IMR-90 (cell line): ENCODE measurements around the gene RHOT2. TPM values are rescaled to one million over a fixed set of nuclear protein-coding genes. Genes with fewer than 3 reads are reported as not detected.

Source experiments
- ATAC-seq: fragments of 200-7000 bp; cut with Tn5 transposase; 2 replicates; pipeline ENCODE4 v1.9.1; 2020; ENCODE audit warnings: low read depth, mild to moderate bottlenecking, moderate library complexity
- BruUV-seq: library from RNA; stranded (reverse); fragments of 400-500 nt; replicated peaks from 2 replicates; lab custom pipeline; 2021; lab: Mats Ljungman, UMichigan
- CTCF ChIA-PET: fragments of 300-600 bp; formaldehyde crosslinking; extraction: SDS; loops from one replicate; lab custom pipeline; 2021; ENCODE audit warnings: antibody characterized with exemption; lab: Yijun Ruan, JAX
- POLR2A ChIA-PET: fragments of 300-600 bp; sonication (Branson Sonifier 250); formaldehyde crosslinking; loops from one replicate; lab custom pipeline; 2022; ENCODE audit warnings: antibody characterized with exemption; ENCODE audit not compliant: unreplicated experiment; lab: Charles Lee
- DNase-seq: peaks from one replicate; pipeline ENCODE4 v3.0.0; 2013
- H2AFZ ChIP-seq: replicated peaks from 2 replicates; pipeline ENCODE3; 2013; ENCODE audit warnings: low read length, mild to moderate bottlenecking; ENCODE audit not compliant: poor library complexity
- H2AK5ac ChIP-seq: 2 replicates; pipeline ENCODE4 v1.6.1; 2013; ENCODE audit warnings: low read depth, low read length, inconsistent platforms
- H2AK9ac ChIP-seq: replicated peaks from 2 replicates; pipeline ENCODE3; 2013; ENCODE audit warnings: mild to moderate bottlenecking, low read depth, low read length, moderate library complexity; ENCODE audit not compliant: poor library complexity
- H2BK120ac ChIP-seq: 2 replicates; pipeline ENCODE4 v1.6.1; 2013; ENCODE audit warnings: low read depth, low read length, inconsistent platforms
- H2BK15ac ChIP-seq: 3 replicates; pipeline ENCODE4 v1.6.1; 2013; ENCODE audit warnings: low read depth, low read length, inconsistent platforms
- H2BK20ac ChIP-seq: 2 replicates; pipeline ENCODE4 v1.6.1; 2013; ENCODE audit warnings: low read depth, mild to moderate bottlenecking, inconsistent platforms, low read length, moderate library complexity
- H2BK5ac ChIP-seq: 2 replicates; pipeline ENCODE4 v1.6.1; 2013; ENCODE audit warnings: mild to moderate bottlenecking, low read depth, low read length, inconsistent platforms; ENCODE audit not compliant: poor library complexity, severe bottlenecking
- H3K14ac ChIP-seq: replicated peaks from 2 replicates; pipeline ENCODE4 v1.6.1; 2013; ENCODE audit warnings: low read depth, low read length, inconsistent platforms
- H3K18ac ChIP-seq: 2 replicates; pipeline ENCODE4 v1.6.1; 2013; ENCODE audit warnings: low read depth, low read length, control low read depth
- H3K23ac ChIP-seq: 2 replicates; pipeline ENCODE4 v1.6.1; 2013; ENCODE audit warnings: low read depth, low read length, inconsistent platforms
- H3K27ac ChIP-seq: 2 replicates; pipeline ENCODE4 v1.5.1; 2013; ENCODE audit warnings: mild to moderate bottlenecking, control low read depth, low read length; ENCODE audit not compliant: insufficient read depth
- H3K27me3 ChIP-seq: 2 replicates; pipeline ENCODE4 v1.6.1; 2013; ENCODE audit warnings: low read length; ENCODE audit not compliant: control insufficient read depth, insufficient read depth
- H3K36me3 ChIP-seq: 2 replicates; pipeline ENCODE4 v1.6.1; 2013; ENCODE audit warnings: low read length, mixed read lengths; ENCODE audit not compliant: control insufficient read depth, insufficient read depth
- H3K4ac ChIP-seq: 2 replicates; pipeline ENCODE4 v1.6.1; 2013; ENCODE audit warnings: low read depth, low read length, inconsistent platforms
- H3K4me1 ChIP-seq: 2 replicates; pipeline ENCODE4 v1.6.1; 2013; ENCODE audit warnings: low read length, mixed read lengths; ENCODE audit not compliant: control insufficient read depth, insufficient read depth
- H3K4me2 ChIP-seq: 2 replicates; pipeline ENCODE4 v1.6.1; 2013; ENCODE audit warnings: low read depth, mild to moderate bottlenecking, control low read depth, low read length, moderate library complexity
- H3K4me3 ChIP-seq: 2 replicates; pipeline ENCODE4 v1.5.1; 2013; ENCODE audit warnings: low read depth, mild to moderate bottlenecking, control low read depth, low read length, moderate library complexity; ENCODE audit not compliant: insufficient read depth
- H3K56ac ChIP-seq: 2 replicates; pipeline ENCODE4 v1.6.1; 2013; ENCODE audit warnings: low read length, inconsistent platforms; ENCODE audit not compliant: insufficient read depth; ENCODE audit errors: extremely low read depth
- H3K79me1 ChIP-seq, 2 experiments: 2 replicates each; pipeline ENCODE4 v1.6.1; 2013; ENCODE audit warnings: low read length in 2 of 2, inconsistent platforms in 1 of 2, low read depth in 1 of 2
- H3K9ac ChIP-seq: 2 replicates; pipeline ENCODE4 v1.6.1; 2013; ENCODE audit warnings: low read depth, low read length, control low read depth
- H3K9me1 ChIP-seq: 2 replicates; pipeline ENCODE4 v1.6.1; 2013; ENCODE audit warnings: low read length, inconsistent platforms; ENCODE audit not compliant: insufficient read depth
- H3K9me3 ChIP-seq: 2 replicates; pipeline ENCODE4 v1.6.1; 2013; ENCODE audit warnings: low read length; ENCODE audit not compliant: control insufficient read depth, insufficient read depth
- H4K20me1 ChIP-seq: 2 replicates; pipeline ENCODE4 v1.6.1; 2013; ENCODE audit warnings: low read length, inconsistent platforms; ENCODE audit not compliant: insufficient read depth
- H4K5ac ChIP-seq: 2 replicates; pipeline ENCODE4 v1.6.1; 2013; ENCODE audit warnings: mild to moderate bottlenecking, low read depth, low read length, control low read depth
- H4K8ac ChIP-seq, 2 experiments: 2 replicates each; pipeline ENCODE4 v1.6.1; 2013; ENCODE audit warnings: low read depth in 2 of 2, low read length in 2 of 2, control low read depth in 1 of 2, inconsistent platforms in 1 of 2
- H4K91ac ChIP-seq: 2 replicates; pipeline ENCODE4 v1.6.1; 2013; ENCODE audit warnings: low read depth, low read length, inconsistent platforms; ENCODE audit not compliant: insufficient read depth
- BHLHE40 ChIP-seq: fragments of 150-350 bp; IDR thresholded peaks from 2 replicates; pipeline ENCODE4 v1.6.1; 2016; ENCODE audit warnings: mild to moderate bottlenecking, low read depth, low read length
- ELK1 ChIP-seq: fragments of 150-350 bp; IDR thresholded peaks from 2 replicates; pipeline ENCODE4 v1.6.1; 2016; ENCODE audit warnings: low read depth, mild to moderate bottlenecking, low read length, moderate library complexity, borderline replicate concordance
- RAD21 ChIP-seq: IDR thresholded peaks from 2 replicates; pipeline ENCODE4 v1.6.1; 2012; ENCODE audit warnings: low read length, improper control_type of control experiment
- WGBS, 2 experiments: methylation state at CpG; one replicate each; pipeline versions ENCODE4 v1.1.5 to v1.1.7; 2013; ENCODE audit warnings: missing lambda C conversion rate in 2 of 2; ENCODE audit not compliant: insufficient read length in 1 of 2; ENCODE audit errors: extremely low coverage in 2 of 2; 5-methylcytosine and 5-hydroxymethylcytosine counted together
- dilution Hi-C: fragments of 300-500 bp; cut with HindIII; formaldehyde crosslinking; loops from one replicate; pipeline ENCODE4 v1.14.3; 2018; ENCODE audit warnings: low sequenced_read_pairs; ENCODE audit not compliant: unreplicated experiment
- in situ Hi-C: fragments of 300-500 bp; cut with MboI; formaldehyde crosslinking; loops from 3 replicates; pipeline ENCODE4 v1.14.3; 2019; ENCODE audit warnings: low sequenced_read_pairs, inconsistent platforms, mixed read lengths
- intact Hi-C: fragments of 100-400 bp; cut with micrococcal nuclease; formaldehyde crosslinking; loops from 2 replicates; pipeline ENCODE4 v1.10.0; 2022
- polyA plus RNA-seq, 3 experiments: library from polyadenylated mRNA; depleted of rRNA; stranded (reverse); fragments of >200 nt; gene quantifications; 2 replicates each; pipeline ENCODE4 v1.2.3, GENCODE V29; 2012; ENCODE audit warnings: low replicate concordance in 1 of 3
- total RNA-seq: library from RNA; depleted of rRNA; stranded (reverse); fragments of >200 nt; gene quantifications from 2 replicates; pipeline ENCODE4 v1.2.3, GENCODE V29; 2012

Gene RHOT2
- total and polyA plus RNA-seq, 2 of the 4 experiments (the other 2 are of a cell fraction) = 20.3 to 181 TPM

- no peak overlapping the region for H2AK9ac ChIP-seq
- H3K23ac ChIP-seq = no peak overlapping the region
- H3K4me1 ChIP-seq = peaks cover 8% of the 10 kb centered on the region; the same call in 1 of the 2 replicates
- H2BK120ac ChIP-seq = no peak overlapping the region
- H2AFZ ChIP-seq = no peak overlapping the region
- H3K27me3 ChIP-seq = peaks cover 21% of the 10 kb centered on the region
- no peak overlapping the region for H3K4me3 ChIP-seq
- no peak overlapping the region for H2AK5ac ChIP-seq
- H3K9me1 ChIP-seq = no peaks in the 10 kb centered on the region
- H4K5ac ChIP-seq = no peak overlapping the region
- no peak overlapping the region for H2BK5ac ChIP-seq
- ChIA-PET CTCF (no interaction called here), POLR2A (no interaction called here)
- no peak overlapping the region for H3K9ac ChIP-seq
- H4K20me1 ChIP-seq = peaks cover 14% of the 10 kb centered on the region
- H3K56ac ChIP-seq = no peak overlapping the region
- 82% methylated on average over 10 of the region's 21 CpGs; no CpG with 5 or more reads in 1 of the 2 experiments for WGBS, 2 experiments
- no peaks in the 10 kb centered on the region for H3K36me3 ChIP-seq
- H3K27ac ChIP-seq = no peak overlapping the region
- no peak for ATAC-seq
- no peak overlapping the region for H4K8ac ChIP-seq
- no peaks in the 10 kb centered on the region for H3K79me1 ChIP-seq
- H2BK20ac ChIP-seq = no peak overlapping the region
- in situ Hi-C loops = loop anchor here (5.0 to 25.0 kb wide), 2 partner anchors 77 to 352 kb away; partner anchors contain the start of genes CHTF18, RPUSD1 and SSTR5
- H3K18ac ChIP-seq = no peak overlapping the region
- no peak overlapping the region for H4K91ac ChIP-seq
- no TSS peak for BruUV-seq
- no peak overlapping the region for H3K14ac ChIP-seq
- dilution Hi-C loops = no loop called here
- no peak overlapping the region for H2BK15ac ChIP-seq
- DNase-seq = no peak
- no peak overlapping the region for H3K4me2 ChIP-seq
- no peak overlapping the region for H3K4ac ChIP-seq
- no peak for TF ChIP-seq BHLHE40
- no peak for TF ChIP-seq RAD21
- no peak for TF ChIP-seq ELK1
- no peaks in the 10 kb centered on the region for H3K9me3 ChIP-seq
- intact Hi-C loops = loop anchor here (5.0 kb wide), 1 partner anchor 272 kb away; the partner anchor contains the start of gene SOX8
These were observed 42.7 kb downstream of the RHOT2 start for GRCh38 chr16:710500-711075.
